Thoracic aorta (tissue), 2 donors: ENCODE data around the gene CENPVL1. TPM values are rescaled to one million over a fixed set of nuclear protein-coding genes. Genes with fewer than 3 reads are reported as not detected.
A peak's percentile ranks its signal among the peaks of the same experiment; 100 is the strongest.

ENCODE experiments used
- ATAC-seq: fragments of 150-250 bp; one replicate; pipeline ENCODE4 v1.8.0; 2017; ENCODE audit warnings: low read depth; ENCODE audit not compliant: insufficient number of reproducible peaks, low FRiP score
- DNase-seq: peaks from one replicate; pipeline ENCODE4 v3.0.0-alpha.2; 2020; ENCODE audit warnings: low spot score
- H3K27ac ChIP-seq, 2 donors: fragments of 200-600 bp; sonication (generic); 1 replicate in 1 of 2; 2 replicates in 1 of 2; pipeline ENCODE4 v1.5.1; 2016; ENCODE audit warnings: mild to moderate bottlenecking in 2 of 2, moderate library complexity in 2 of 2
- H3K27me3 ChIP-seq: fragments of 200-600 bp; sonication (generic); replicated peaks from 2 replicates; pipeline ENCODE4 v1.6.0; 2016; ENCODE audit warnings: mild to moderate bottlenecking; ENCODE audit not compliant: insufficient read depth
- H3K36me3 ChIP-seq: fragments of 200-600 bp; sonication (generic); one replicate; pipeline ENCODE4 v1.5.1; 2016
- H3K4me1 ChIP-seq, 2 donors: fragments of 200-600 bp; sonication (generic); 1 replicate in 1 of 2; 2 replicates in 1 of 2; pipeline versions ENCODE4 v1.5.1 to v1.6.0; 2016; ENCODE audit warnings: low read depth in 2 of 2, mild to moderate bottlenecking in 1 of 2; ENCODE audit not compliant: control insufficient read depth in 1 of 2
- H3K4me3 ChIP-seq: fragments of 200-600 bp; sonication (generic); 2 replicates; pipeline ENCODE4 v1.5.1; 2016; ENCODE audit warnings: mild to moderate bottlenecking
- H3K9me3 ChIP-seq: fragments of 200-600 bp; sonication (generic); 2 replicates; pipeline ENCODE4 v1.5.1; 2016
- total RNA-seq, 2 donors: library from RNA; depleted of rRNA; stranded (reverse); fragments of >200 nt; gene quantifications; one replicate each; pipeline versions ENCODE4 v1.1.0 to v1.2.3, GENCODE V29; 2016
- TF ChIP-seq, protein P1 (sequence below): fragments of 200-600 bp; sonication (generic); IDR thresholded peaks from one replicate; pipeline ENCODE4 v1.5.1; 2019; ENCODE audit warnings: antibody characterized with exemption

Gene CENPVL1
- total RNA-seq, 2 donors from 2014 or later, result not detected

DNA sequence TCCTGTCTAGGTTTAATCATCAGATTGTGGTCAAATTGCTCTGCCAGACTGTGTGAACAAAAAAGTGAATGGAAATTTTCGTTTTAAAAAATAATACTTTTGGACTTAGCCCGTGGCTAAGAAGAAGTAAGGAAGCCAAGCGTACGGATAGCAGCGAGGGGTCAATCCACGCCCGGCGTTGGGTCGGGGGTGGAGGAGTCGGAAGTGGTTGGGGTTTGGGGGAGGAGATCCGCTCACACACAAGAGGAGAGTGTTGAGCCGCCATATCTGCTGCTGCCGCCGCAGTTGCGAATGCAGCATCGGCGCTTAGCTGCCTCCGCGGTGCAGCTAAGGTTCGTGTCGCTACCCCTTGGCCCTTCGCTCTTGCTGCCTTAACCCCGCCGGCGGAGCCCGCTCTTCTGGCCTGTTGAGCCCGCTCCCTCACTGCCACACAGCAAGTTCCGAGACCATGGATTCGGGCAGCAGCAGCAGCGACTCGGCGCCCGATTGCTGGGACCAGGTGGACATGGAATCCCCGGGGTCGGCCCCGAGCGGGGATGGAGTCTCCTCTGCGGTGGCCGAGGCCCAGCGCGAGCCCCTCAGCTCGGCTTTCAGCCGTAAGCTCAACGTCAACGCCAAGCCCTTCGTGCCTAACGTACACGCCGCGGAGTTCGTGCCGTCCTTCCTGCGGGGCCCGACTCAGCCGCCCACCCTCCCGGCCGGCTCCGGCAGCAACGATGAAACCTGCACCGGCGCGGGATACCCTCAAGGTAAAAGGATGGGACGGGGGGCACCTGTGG is 33.1 kb downstream of the CENPVL1 start, which contains the start of gene GSPT2:
Gene GSPT2, plus strand, starts transcription at position 264 of the 779 bp plus-strand sequence. Its CDS starts 185 bp downstream, at position 449.
- DNase-seq, result no peak
- H3K36me3 ChIP-seq, result peaks cover 2% of the 10 kb centered on the region

DNA sequence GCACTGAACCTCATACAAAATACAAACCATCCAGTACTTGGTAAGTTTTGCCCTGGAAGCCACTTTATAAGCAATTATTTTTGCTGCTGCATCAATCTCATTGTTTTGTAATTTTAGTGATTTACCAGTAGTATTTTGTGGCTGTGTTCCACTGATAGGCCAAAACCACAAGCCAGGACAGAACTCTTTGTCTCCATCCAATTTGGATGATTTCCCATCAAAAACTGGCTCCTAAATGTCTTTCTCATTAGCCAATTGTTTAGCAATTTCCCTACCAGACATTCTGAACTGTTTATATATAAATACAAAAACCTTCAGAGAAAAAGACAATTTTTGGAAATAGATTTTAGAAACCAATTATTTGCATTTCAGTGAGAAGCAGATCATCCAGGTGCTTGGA is 37.4 kb downstream of the CENPVL1 start:
- TF ChIP-seq, protein P1, sequence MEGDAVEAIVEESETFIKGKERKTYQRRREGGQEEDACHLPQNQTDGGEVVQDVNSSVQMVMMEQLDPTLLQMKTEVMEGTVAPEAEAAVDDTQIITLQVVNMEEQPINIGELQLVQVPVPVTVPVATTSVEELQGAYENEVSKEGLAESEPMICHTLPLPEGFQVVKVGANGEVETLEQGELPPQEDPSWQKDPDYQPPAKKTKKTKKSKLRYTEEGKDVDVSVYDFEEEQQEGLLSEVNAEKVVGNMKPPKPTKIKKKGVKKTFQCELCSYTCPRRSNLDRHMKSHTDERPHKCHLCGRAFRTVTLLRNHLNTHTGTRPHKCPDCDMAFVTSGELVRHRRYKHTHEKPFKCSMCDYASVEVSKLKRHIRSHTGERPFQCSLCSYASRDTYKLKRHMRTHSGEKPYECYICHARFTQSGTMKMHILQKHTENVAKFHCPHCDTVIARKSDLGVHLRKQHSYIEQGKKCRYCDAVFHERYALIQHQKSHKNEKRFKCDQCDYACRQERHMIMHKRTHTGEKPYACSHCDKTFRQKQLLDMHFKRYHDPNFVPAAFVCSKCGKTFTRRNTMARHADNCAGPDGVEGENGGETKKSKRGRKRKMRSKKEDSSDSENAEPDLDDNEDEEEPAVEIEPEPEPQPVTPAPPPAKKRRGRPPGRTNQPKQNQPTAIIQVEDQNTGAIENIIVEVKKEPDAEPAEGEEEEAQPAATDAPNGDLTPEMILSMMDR, result no peak
- Histone ChIP-seq H3K9me3 (no peaks in the 10 kb centered on the region), H3K4me3 (no peak overlapping the region), H3K36me3 (peaks cover 2% of the 10 kb centered on the region), H3K27me3 (no peaks in the 10 kb centered on the region), H3K4me1 (peaks cover 0 to 2% of the 10 kb centered on the region in 2 donors), H3K27ac (no peak overlapping the region)
- ATAC-seq (no peak), DNase-seq (no peak)

More for the DNA sequence above, 33.1 kb downstream of the CENPVL1 start, which contains the start of gene GSPT2:
- no peaks in the 10 kb centered on the region for H3K27me3 ChIP-seq
- H3K9me3 ChIP-seq, result no peaks in the 10 kb centered on the region
- TF ChIP-seq, protein P1, result no peak
- peaks cover 0 to 7% of the 10 kb centered on the region in 2 donors for H3K4me1 ChIP-seq
- peak within 1 kb of the TSS; percentile 81 for H3K4me3 ChIP-seq
- ATAC-seq, result no peak
- peak within 1 kb of the TSS; percentile 43 to 61 for H3K27ac ChIP-seq

DNA sequence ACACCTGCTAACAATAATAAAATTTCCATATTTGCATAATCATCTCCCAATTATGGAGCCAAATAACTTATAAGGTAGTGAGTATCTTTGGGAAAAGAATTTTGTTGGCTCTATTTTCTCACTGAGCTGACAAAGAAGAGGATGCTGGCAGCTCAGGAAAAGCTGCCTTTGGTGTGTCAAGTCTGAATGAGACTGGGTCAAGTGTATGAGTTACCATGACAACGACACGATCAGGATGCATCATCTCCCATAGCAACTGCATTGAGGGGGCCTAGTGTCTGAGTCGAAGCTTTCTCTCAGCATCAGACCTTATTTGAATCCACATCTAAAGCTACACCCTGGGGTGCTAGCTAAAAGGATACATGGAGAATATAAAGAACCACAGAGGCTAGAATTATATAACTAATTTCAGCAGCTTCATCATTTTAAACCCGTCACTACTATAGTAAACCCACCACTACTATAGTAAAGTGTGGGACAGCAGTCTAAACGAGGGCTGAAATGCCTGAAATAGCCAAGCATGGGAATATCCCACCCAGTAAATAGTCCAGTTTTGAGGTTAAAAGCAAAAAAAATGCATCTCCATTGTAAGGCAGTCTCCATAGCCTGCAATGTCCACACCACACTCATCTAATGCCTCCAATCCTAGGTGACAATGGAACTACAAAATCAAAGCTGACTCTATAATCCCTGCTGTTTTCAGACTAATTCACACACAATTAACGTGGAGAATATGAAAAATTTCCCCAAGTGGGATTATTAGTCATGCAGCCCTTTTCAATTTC is 48.9 kb downstream of the CENPVL1 start:
- Histone ChIP-seq H3K36me3 (no peaks in the 10 kb centered on the region), H3K27ac (no peak overlapping the region), H3K4me3 (no peak overlapping the region), H3K9me3 (no peaks in the 10 kb centered on the region), H3K4me1 (no peaks in the 10 kb centered on the region), H3K27me3 (no peaks in the 10 kb centered on the region)
- ATAC-seq, result no peak
- DNase-seq, result no peak
- TF ChIP-seq, protein P1, result no peak

DNA sequence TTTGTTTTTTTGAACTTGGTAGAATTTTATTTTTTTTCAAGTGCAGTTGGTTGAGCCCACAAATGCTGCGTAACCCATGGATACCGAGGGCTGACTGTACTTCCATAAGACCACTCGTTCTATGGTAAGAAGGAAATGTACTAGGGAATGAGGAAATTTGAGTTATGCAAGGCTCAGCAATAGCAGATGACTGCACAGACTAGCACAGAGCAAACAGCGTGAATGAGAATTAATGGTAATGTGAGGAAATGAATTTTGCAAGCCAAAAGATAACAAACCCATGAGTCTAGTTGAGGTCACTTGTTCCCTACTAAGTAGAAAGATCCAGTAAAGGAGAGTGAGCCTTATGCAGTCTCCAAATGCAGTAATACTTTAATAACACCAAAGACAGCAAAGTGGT is 50.3 kb downstream of the CENPVL1 start:
- ATAC-seq (no peak), DNase-seq (no peak)
- TF ChIP-seq, protein P1, result no peak

More for the DNA sequence above, 50.3 kb downstream of the CENPVL1 start:
- no peaks in the 10 kb centered on the region for H3K27me3 ChIP-seq
- no peak overlapping the region for H3K27ac ChIP-seq
- H3K36me3 ChIP-seq, result no peaks in the 10 kb centered on the region
- H3K4me1 ChIP-seq, result no peaks in the 10 kb centered on the region
- no peaks in the 10 kb centered on the region for H3K9me3 ChIP-seq
- no peak overlapping the region for H3K4me3 ChIP-seq

Other genes with a start within 250 kb of the CENPVL1 start
- 1 to 10 TPM; 1.8 to 5.0 TPM for gene NUDT11, start 213.9 kb upstream of the CENPVL1 start, total RNA-seq
- gene CENPVL3, start 91.6 kb upstream of the CENPVL1 start, total RNA-seq, result not detected
- not detected for gene CENPVL2, start 27.7 kb upstream of the CENPVL1 start, total RNA-seq
- 1 to 10 TPM; 3.1 to 5.2 TPM for gene GSPT2, start 32.9 kb downstream of the CENPVL1 start, total RNA-seq
- 10 to 100 TPM; 51.6 to 56.6 TPM for gene MAGED1, start 183.1 kb downstream of the CENPVL1 start, total RNA-seq